Umbilical cord (tissue), 2 donors: Measurements from ENCODE around the gene NOTO. TPM values are rescaled to one million over a fixed set of nuclear protein-coding genes. Genes with fewer than 3 reads are reported as not detected.

Experiments used
- DNase-seq: peaks from one replicate; pipeline ENCODE4 v3.0.0-alpha.2; 2015; ENCODE audit warnings: low spot score
- total RNA-seq: library from RNA; depleted of rRNA; stranded (reverse); fragments of >200 nt; gene quantifications from one replicate; pipeline ENCODE4 v1.2.3, GENCODE V29; 2014; ENCODE audit warnings: low replicate concordance; ENCODE audit not compliant: insufficient read depth

The NOTO gene
- total RNA-seq, 1 donor from 2014 or later = 3.4 TPM

DNA sequence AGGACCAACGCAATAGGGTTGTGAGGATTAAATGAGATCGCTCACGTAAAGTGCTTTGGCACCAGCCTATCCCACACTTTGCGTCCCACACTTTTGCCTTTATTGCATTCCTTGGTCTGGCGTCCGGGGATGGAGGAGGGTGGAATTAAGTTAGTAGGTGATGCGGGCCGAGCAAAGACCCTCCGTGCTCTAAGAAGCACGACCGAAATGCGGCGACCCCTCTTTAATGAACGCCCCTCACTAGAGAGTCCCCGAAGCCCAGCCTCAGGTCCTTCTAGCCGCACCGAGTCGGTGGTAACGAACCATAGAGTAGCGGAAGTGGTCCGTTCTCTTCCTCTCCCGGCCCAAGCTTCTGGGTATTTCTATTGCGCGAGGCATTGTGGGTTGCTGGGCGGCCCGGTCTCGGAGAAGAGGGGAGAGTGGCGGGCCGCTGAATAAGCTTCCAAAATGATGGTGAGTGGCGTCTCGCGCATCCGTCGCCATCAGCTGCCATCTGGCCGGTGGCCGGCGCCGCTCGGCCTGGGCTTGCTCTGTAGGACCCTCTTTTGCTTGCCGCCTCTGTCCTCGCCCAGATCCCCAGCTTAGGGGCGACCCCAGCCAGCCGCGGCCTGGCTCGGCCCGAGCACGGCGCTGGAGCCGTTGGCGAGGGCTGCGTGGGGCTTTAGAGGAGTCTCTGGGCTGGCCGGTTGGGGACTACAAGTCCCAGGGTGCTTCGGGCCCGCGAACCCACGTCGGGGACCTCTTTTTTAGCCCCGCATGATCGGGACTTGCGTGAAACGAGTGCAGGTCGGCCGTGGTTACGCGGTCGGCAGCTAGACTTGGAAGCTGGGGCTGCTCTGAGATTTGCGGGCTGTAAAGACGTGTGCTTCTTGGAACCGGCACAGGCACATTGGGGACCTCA lies 31.8 kb downstream of the NOTO start, which contains the start of gene CCT7:
CCT7 (plus strand) TSS at position 377 of the 901 bp plus-strand sequence; CDS start at position 448, 71 bp downstream.
- DNase-seq = peak; percentile 96

DNA sequence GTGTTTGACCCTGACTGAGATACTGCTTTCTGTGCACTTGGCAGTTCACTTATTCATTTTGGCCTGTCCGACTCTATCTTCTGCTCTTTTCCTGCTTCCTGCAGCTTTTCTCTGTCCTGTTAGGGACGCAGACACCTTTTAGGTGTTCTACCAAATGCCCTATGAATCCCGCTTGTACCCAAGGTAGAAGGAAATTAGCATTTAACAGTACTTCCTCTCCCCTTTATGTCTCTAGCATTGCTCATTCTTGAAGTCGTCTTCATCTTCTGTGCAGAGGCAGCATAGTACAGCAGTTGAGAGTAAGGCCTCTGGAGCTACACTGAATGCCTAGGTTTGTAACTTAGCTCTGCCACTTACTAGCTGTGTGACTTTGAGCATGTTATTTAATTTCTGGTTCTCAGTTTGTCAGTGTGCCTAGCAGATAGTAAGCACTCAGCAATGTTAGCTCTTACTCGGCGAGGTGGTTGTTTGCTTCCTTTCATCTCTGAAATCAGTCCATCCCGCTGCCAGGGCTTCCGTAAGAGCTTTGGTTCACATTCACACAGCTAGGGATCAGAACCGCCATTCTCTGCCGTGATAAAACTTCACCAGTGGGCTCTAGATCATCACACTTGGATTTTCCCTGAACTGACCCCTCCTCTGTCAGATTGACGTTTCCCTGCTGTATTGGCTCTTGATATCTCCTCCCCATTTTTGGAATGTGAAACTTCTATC lies 33.1 kb downstream of the NOTO start:
- DNase-seq = no peak

DNA sequence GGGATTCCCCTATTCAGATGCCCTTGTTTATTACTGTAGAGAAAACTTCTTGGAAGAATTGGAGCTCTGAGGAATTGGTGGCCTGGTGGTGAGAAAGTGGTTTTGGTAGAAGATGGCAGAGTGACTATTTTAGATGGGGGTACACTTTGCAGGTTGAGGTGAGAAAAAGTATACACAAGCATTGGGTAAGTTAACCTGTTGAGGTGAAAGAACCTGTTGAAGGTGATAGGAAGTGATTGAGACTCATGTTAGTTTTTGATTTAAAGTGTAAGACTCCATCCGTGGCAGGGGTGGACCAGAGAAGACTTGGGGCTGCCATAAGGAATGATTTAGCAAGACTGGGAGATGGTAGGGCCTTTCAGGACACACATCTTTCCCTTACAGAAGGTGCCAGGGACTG lies 34.8 kb downstream of the NOTO start:
- DNase-seq = no peak

DNA sequence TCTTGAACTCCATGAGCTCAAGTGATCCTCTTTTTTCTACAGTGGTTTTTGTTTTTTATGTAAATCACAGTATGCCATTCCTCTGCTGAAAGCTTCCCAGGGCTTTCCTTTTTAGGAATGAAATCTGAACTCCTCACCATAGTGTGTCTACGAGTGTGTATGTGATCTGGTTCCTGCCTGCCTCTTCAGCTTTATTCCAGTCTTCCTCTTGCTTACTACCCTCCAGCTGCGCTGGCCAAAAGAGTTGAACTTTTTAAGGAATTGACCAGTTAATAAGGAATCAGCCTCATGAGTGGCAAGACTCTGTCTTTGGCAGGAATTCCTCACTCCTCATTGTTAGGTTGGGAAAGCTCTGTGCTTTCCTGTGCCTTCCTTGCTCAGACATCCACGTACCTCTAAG lies 35.8 kb downstream of the NOTO start:
- no peak for DNase-seq

DNA sequence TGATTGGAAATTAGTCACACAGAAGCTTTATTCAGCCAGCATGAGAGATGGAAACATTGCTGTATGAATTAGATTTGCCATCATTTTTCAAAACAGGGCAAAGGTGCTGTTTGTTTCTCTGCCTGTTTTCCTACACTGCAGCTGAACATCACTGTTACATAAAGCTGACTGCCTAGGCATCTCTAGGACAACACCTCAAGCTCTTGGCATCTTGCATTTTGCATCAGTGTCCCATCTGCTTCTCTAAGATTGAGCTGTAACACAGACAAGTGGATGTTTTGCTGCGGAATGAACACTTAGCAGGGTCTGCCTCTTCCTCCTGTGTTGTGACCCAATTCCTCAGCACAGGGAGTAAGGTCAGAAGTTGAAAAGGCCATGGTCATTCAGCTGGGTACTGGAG lies 36.6 kb downstream of the NOTO start:
- no peak for DNase-seq

DNA sequence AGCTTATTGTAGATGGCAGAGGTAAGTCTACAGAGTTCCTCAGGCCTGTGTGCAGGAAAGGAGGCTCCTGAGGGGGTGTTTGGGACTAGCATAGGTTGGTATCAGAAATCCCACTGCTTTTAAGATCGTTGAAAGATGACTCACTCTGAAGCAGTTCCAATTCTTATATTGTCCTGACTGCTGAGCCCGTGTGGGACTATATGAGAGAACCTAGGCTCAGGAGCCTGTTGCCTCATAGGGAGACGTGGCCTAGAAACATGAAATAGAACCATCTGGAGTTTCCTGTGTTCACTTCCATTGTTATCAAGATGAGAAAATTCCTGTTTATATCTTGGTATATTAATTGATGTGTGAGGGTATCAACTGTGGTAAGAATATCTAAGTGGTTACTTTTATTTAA lies 37.4 kb downstream of the NOTO start:
- no peak for DNase-seq

DNA sequence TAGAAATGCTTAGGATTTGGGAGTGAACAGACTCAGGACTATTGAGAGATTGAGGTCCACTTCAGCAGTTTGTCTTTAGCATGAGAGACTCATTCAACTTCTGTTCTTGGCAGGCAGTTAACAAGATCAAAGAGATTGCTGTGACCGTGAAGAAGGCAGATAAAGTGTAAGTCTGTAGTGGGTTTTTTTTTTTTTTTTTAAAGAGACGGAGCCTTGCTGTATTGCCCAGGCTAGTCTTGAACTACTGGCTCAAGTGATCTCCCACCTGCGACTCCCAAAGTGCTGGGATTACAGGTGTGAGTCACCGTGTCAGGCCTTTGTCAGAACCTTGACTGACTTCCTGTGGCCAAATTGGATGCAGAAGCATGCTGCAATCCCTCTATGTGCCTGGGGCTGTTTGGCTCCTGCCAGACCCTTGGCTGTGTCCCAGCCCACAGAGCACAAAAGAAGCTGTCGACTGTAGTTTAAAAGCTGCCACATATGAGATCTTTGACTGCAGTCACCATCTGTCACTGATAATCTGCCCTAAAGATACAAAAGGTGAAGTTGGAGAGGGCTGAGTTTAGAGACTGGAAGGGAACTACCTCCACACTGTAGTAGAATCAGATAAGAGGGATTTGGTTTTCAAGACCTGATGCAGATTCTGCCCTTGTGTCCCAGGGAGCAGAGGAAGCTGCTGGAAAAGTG lies 41.7 kb downstream of the NOTO start:
- no peak for DNase-seq

DNA sequence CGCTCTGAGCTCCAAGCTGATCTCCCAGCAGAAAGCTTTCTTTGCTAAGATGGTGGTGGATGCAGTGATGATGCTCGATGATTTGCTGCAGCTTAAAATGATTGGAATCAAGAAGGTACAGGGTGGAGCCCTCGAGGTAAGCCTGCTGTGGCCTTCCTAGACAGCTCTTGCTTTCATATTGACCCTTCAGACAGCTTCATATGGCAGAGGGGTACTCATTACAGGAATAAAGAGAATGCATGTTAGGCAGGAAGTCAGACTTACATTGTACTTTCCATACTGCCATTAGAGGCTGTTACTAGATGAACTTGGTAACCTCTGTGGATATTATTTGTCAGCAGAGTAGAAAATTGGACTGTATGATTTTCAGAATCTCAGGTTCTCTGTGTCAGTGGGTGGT lies 42.2 kb downstream of the NOTO start:
- no peak for DNase-seq

DNA sequence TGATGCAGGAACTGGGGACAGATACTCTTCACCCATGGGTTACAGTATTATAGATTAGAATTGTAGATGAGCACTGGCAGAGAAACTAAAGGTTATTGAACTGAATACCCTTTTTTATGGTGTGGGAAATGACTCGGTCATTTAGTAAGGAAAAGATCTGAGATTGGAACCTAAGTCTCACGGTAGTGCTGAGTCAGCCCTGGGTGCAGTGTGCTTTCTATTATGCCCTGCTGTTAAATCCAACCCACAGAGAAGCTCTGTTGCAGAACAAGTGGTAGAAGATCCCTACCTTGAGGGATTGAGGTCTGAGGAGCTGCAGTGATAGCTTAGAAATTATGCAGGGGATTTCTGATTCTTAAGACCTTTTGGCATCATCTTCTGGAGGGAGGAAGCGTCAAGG lies 44.5 kb downstream of the NOTO start:
- no peak for DNase-seq

DNA sequence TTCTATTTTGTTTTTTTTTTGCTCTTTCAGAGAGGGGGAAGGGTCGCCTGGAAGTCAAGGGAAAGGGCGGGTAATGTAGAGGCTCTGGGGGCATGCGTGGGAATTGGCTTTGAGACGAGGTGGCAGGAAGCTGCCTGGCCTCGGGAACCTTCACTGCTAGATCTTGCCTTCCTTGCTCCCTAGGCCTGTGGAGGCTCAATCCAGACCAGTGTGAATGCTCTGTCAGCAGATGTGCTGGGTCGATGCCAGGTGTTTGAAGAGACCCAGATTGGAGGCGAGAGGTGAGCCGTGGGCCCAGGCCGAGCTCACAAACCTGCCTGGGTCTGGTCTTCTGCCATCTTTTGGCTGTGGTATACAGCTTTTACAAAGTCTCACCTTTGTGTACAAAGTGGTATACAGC lies 47.3 kb downstream of the NOTO start:
- no peak for DNase-seq

DNA sequence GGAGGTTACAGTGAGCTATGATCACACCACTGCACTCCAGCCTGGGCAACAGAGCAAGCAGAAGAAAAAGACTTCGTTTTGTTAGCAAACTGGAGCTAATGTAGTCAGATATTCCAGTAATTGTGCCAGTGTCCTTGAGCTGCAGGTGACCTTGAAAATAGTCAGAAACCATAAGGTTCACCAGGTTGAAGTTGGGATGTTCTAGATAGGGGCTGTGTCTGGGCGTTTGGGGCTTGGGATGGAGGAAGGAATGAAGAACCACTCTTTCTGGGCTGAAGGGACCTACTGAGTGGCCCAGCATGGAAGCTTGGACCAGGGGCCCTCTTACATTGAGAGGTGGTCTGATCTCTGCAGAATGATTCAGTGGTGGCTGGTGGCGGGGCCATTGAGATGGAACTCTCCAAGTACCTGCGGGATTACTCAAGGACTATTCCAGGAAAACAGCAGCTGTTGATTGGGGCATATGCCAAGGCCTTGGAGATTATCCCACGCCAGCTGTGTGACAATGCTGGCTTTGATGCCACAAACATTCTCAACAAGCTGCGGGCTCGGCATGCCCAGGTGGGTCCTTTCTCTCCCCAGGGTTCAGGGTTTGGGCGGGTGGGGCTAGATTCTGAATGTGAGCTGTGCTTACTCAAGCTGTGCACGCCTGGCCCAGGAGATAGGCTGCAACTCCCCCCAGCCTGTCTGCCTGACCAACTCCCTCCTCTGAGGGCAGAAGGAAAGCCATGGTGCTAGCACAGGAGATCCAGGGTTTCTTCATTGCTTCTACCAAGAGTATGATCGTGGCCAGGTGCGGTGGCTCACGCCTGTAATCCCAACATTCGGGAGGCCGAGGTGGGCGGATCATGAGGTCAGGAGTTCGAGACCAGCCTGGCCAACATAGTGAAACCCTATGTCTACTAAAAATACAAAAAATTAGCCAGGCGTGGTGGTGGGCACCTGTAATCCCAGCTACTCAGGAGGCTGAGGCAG lies 48.8 kb downstream of the NOTO start:
- no peak for DNase-seq

DNA sequence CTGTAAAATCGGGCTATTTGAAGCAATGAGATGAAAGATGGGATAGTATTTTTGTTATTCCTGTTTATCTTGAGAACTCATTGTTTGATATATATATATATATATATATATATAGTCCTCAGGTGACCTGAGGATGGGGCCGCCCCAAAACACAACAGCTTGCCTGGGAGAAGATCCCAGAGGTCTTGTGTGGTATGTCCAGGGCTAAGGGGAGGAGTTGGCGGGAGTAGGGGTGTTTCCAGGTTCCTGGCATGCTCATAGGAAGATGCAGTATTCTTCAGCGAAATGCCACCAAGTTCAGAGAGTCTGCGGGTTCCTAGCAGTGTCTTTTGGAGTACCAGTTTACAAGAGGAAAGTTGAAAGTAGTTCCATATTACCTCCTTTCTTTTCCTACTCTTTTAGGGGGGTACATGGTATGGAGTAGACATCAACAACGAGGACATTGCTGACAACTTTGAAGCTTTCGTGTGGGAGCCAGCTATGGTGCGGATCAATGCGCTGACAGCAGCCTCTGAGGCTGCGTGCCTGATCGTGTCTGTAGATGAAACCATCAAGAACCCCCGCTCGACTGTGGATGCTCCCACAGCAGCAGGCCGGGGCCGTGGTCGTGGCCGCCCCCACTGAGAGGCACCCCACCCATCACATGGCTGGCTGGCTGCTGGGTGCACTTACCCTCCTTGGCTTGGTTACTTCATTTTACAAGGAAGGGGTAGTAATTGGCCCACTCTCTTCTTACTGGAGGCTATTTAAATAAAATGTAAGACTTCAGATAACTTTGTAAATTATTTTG lies 50.1 kb downstream of the NOTO start:
- DNase-seq = no peak

DNA sequence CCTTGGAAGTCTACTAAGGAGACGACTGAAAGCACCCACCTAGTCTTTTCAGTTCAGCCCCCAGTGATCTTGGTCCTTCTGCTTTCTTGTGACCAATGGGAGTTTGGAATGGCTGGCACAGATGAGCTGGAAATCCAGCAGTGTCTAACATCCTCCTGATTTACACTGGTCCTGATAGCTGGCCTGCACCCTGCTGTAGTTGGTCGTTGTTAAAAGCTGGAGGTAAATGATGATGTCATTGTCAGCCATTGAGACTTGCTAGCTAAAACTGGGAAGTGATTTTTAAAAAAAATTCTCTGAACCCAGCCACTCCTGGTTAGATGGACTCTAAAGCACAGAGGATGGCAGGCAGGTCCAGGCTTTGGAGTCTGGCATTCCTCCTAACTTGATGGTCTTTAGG lies 51.0 kb downstream of the NOTO start:
- DNase-seq = no peak

DNA sequence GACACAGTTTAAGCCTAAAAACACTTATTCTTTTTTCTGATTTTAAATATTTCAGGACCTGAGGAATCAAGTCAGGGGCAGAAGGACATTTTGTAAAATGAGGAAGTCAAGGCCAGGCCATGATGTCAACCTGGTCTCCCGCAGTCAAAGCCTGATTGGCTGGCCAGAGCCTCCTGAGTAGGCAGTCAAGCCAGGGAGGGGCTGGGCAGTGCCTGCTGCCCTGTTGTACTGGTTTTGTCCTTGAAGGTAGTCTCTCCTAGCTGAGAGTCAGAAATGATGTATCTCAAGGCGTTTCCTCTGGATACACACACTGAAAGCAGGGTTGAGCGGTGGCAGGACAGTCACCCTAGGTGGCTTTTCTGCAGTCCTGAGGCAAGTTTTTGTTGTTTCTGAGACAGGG lies 51.5 kb downstream of the NOTO start:
- DNase-seq = no peak

DNA sequence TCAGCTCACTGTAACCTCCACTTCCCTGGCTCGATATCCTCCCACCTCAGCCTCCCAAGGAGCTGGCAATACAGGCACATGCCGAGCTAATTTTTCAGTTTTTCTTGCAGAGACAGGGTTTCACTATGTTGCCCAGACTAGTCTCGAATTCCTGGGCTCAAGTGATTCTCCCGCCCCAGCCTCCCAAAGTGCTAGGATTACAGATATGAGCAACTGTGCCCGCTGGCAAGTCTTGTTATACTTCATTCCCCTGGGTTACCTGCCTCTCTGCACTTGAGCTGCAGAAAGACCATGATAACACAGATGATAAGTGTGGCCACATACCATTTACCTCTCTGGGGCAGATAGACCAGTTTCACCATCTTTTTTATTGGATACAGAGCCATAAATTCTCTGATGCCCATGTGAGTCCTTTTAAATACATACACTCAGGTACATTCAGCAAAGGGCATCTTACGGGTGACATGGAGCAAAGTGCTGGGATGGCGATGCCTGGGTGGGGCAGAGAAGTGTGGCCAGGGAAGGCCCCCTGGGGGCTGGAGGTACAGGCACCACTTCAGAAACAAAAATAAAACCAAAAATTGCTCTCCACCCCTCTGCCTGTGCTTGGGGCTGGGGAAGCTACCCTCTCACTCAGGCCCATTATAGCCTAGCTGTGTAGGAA lies 52.1 kb downstream of the NOTO start:
- DNase-seq = peak; percentile 16

DNA sequence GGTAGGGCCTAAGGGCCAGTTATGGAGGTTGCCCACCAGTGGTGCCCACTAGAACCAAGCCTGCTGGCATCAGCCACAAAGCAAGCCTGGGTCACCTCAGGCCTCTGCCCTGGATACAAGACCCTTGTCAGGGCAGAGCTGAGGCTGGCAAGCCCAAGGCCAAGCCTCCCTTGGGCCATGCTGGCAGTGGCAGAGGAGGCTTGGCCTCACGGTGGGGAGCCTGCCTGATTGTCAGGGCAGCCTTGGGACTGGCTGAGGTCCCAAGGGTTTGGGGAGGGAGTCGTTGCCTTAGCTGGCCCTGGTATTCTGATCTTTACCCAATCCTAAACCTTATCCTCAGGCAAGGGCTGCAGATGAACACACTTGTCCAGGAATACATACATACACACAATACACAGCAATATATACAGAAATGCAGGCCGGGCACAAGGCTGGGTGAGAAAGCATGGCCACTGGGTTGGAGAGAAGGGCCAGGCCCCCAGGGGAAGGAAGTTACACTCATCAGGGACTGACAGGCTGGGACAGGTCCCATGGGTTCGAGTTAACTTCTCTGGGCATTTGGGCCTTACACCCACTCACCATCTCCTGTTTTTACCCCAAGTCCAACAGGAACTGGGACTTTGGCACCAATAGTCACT lies 52.8 kb downstream of the NOTO start:
- DNase-seq = no peak

DNA sequence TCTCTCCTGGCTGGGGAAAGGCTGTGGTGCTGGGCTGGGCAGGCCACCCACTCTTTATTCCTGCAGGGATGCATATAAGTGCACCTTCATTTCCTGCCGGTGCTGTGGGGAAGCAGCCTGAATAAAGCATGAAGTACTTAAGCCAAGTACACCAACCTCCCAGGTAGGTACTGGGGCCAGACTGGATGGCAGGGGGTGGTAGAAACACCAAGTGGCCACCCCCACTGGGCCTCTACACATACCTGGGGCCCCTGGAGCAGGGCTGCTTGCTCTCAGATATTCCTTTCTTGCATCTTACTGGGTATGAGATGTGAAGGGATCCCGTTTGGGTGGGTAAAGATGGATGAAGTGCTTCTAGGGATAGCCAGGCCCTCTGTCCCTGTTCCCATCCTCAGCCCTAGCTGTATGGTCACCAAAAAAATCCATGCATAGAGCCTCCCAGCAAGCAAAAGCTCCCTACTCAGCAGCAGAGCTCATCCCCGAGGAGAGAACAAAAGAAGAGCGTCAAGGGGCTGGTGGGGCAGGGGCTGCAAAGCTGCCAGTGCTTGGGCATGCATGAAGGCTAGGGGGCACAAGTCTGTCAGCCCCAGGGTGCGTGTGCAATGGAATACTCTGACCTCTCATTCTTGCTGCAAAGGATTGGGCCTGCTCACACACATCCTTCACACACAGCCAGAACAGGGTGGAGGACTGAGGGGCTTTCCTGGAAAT lies 53.7 kb downstream of the NOTO start:
- no peak for DNase-seq

DNA sequence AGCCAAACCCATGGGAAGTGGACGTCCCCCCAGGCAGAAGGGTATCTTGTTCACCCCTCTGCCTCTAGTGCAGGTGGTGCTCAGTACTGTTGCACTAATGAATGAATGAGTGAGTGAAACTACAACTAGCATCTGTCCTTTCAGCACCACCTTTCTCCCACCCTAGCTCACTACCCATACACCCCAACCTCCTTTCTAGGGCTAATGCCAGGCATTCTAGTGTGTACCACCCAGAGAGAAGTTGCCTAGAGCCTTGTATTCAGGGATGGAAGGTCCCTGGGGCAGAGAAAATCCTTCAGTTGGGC lies 54.2 kb downstream of the NOTO start:
- DNase-seq = no peak

DNA sequence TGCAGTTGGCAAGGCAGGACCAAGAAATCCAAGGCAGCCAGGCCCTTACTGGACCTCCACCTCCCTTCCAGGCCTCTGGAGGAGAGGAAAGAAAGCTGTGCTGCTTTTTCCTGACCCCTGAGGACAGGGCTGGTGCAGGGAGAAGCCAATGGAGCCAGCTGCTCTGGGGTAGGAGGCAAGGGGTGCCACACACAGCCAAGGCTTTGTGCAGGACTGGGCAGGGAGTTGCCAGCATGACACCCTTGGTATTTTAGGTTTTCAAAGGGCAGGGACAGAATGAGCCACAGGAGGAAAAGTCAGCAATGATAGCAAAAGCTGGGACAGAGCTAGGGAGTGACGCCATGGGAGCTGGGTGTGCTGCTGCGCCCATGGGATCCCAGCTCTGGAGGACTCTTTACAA lies 54.6 kb downstream of the NOTO start:
- DNase-seq = no peak
